ENCODE results near the gene CPB2. TPM values are rescaled to one million over a fixed set of nuclear protein-coding genes. Genes with fewer than 3 reads are reported as not detected.

Gene CPB2
- total and polyA plus RNA-seq, 7 donors: not detected

GRCh38 chr13:46040763-46041162 is 64.1 kb downstream of the CPB2 start:
- H3K4me3 ChIP-seq: no peak overlapping the region
- no peak for DNase-seq
- H3K9me3 ChIP-seq: no peaks in the 10 kb centered on the region
- no peak overlapping the region for H3K27ac ChIP-seq
- H3K36me3 ChIP-seq: peaks cover 0 to 41% (median 7%) of the 10 kb centered on the region in 4 donors
- 81 to 91% methylated on average over 2 of the region's 2 CpGs for WGBS, 2 donors
- H3K4me1 ChIP-seq: peaks cover 0 to 6% (median 0%) of the 10 kb centered on the region in 4 donors
- intact Hi-C loops (cut with DNase I): no loop called here
- no peaks in the 10 kb centered on the region for H3K27me3 ChIP-seq
- no peak for TF ChIP-seq POLR2A (IDR thresholded peaks at IDR 0.05)
- TF ChIP-seq CTCF (IDR thresholded peaks at IDR 0.05): no peak
- no peak for TF ChIP-seq POLR2AphosphoS5 (IDR thresholded peaks at IDR 0.05)
- no peak for TF ChIP-seq EP300 (IDR thresholded peaks at IDR 0.05)

GRCh38 chr13:46039411-46040182 is 65.2 kb downstream of the CPB2 start:
- no peak overlapping the region for H3K4me3 ChIP-seq
- WGBS, 2 donors: 91 to 94% methylated on average over 6 of the region's 6 CpGs
- no peak overlapping the region for H3K27ac ChIP-seq
- H3K36me3 ChIP-seq: peaks cover 0 to 48% (median 7%) of the 10 kb centered on the region in 4 donors
- intact Hi-C loops (cut with DNase I): no loop called here
- no peak for DNase-seq
- no peak for TF ChIP-seq EP300 (IDR thresholded peaks at IDR 0.05)
- TF ChIP-seq CTCF (IDR thresholded peaks at IDR 0.05): no peak
- no peak for TF ChIP-seq POLR2A (IDR thresholded peaks at IDR 0.05)
- TF ChIP-seq POLR2AphosphoS5 (IDR thresholded peaks at IDR 0.05): no peak
- no peaks in the 10 kb centered on the region for H3K9me3 ChIP-seq
- H3K27me3 ChIP-seq: no peaks in the 10 kb centered on the region
- no peaks in the 10 kb centered on the region for H3K4me1 ChIP-seq

- H3K27me3 ChIP-seq: no peaks in the 10 kb centered on the region
- intact Hi-C loops (cut with DNase I): no loop called here
- H3K9me3 ChIP-seq: no peaks in the 10 kb centered on the region
- TF ChIP-seq POLR2AphosphoS5 (IDR thresholded peaks at IDR 0.05) (no peak), EP300 (IDR thresholded peaks at IDR 0.05) (no peak), POLR2A (IDR thresholded peaks at IDR 0.05) (no peak), CTCF (IDR thresholded peaks at IDR 0.05) (no peak)
- no peak for DNase-seq
- H3K4me1 ChIP-seq: no peaks in the 10 kb centered on the region
- H3K27ac ChIP-seq: no peak overlapping the region
- 83 to 93% methylated on average over 4 of the region's 4 CpGs for WGBS, 2 donors
- peaks cover 0 to 48% (median 7%) of the 10 kb centered on the region in 4 donors for H3K36me3 ChIP-seq
- H3K4me3 ChIP-seq: no peak overlapping the region
These were observed 66.5 kb downstream of the CPB2 start for GRCh38 chr13:46038296-46038695.

- no peak overlapping the region for H3K4me3 ChIP-seq
- intact Hi-C loops (cut with DNase I): no loop called here
- TF ChIP-seq EP300 (IDR thresholded peaks at IDR 0.05) (no peak), POLR2AphosphoS5 (IDR thresholded peaks at IDR 0.05) (no peak), POLR2A (IDR thresholded peaks at IDR 0.05) (no peak), CTCF (IDR thresholded peaks at IDR 0.05) (no peak)
- no peak overlapping the region for H3K27ac ChIP-seq
- H3K9me3 ChIP-seq: peaks cover 0 to 1% (median 0%) of the 10 kb centered on the region in 4 donors
- H3K4me1 ChIP-seq: no peaks in the 10 kb centered on the region
- WGBS, 2 donors: 83% methylated on average over 2 of the region's 2 CpGs
- no peaks in the 10 kb centered on the region for H3K27me3 ChIP-seq
- no peak for DNase-seq
- peaks cover 0 to 25% (median 7%) of the 10 kb centered on the region in 4 donors for H3K36me3 ChIP-seq
These were observed 69.8 kb downstream of the CPB2 start for GRCh38 chr13:46035066-46035465.

Measured in sigmoid colon (tissue), 7 donors.